SK-N-SH (cell line): ENCODE results near the gene PSMB1. TPM values are rescaled to one million over a fixed set of nuclear protein-coding genes. Genes with fewer than 3 reads are reported as not detected.

Experiments used
- CTCF ChIA-PET: fragments of 300-600, 350-600 bp; formaldehyde crosslinking; extraction: SDS; loops from one replicate; lab custom pipeline; 2021; lab: Yijun Ruan, JAX
- POLR2A ChIA-PET: fragments of 350-600 bp; sonication (Branson Sonifier 250); formaldehyde crosslinking; extraction: SDS; loops from one replicate; lab custom pipeline; 2020; ENCODE audit warnings: antibody characterized with exemption, inconsistent platforms; lab: Yijun Ruan, JAX
- DNase-seq: peaks from one replicate; pipeline ENCODE4 v3.0.0; 2012
- H2AFZ ChIP-seq: fragments of 200-600 bp; sonication (generic); 2 replicates; pipeline ENCODE4 v1.8.1; 2016; ENCODE audit warnings: antibody characterized with exemption, mild to moderate bottlenecking, low read depth
- H3F3A ChIP-seq: fragments of 200-600 bp; sonication (generic); replicated peaks from 2 replicates; pipeline ENCODE3; 2016; ENCODE audit warnings: antibody characterized with exemption, mild to moderate bottlenecking; ENCODE audit not compliant: insufficient read depth
- H3K27ac ChIP-seq, 2 experiments: fragments of 200-500 bp in 1 of 2; fragments of 200-600 bp in 1 of 2; sonication (Bioruptor generic) in 1 of 2; sonication (generic), shearing (Covaris generic) in 1 of 2; 2 replicates each; pipeline versions ENCODE4 v1.5.1 to v1.6.1; 2014 to 2016; ENCODE audit warnings: low read depth in 2 of 2, inconsistent platforms in 1 of 2, low read length in 1 of 2, mild to moderate bottlenecking in 1 of 2, mixed read lengths in 1 of 2
- H3K27me3 ChIP-seq: fragments of 200-600 bp; sonication (generic), shearing (Covaris generic); 2 replicates; pipeline ENCODE4 v1.6.1; 2016; ENCODE audit warnings: mixed run types; ENCODE audit not compliant: insufficient read depth
- H3K36me3 ChIP-seq, 2 experiments: fragments of 200-500 bp in 1 of 2; fragments of 200-600 bp in 1 of 2; sonication (Bioruptor generic) in 1 of 2; sonication (generic) in 1 of 2; replicated peaks in 1 of 2; 2 replicates each; pipeline versions ENCODE3 to v1.5.1; 2014 to 2016; ENCODE audit warnings: low read length in 1 of 2, mild to moderate bottlenecking in 1 of 2; ENCODE audit not compliant: insufficient read depth in 2 of 2, control insufficient read depth in 1 of 2
- H3K4me1 ChIP-seq, 2 experiments: fragments of 200-500 bp in 1 of 2; fragments of 200-600 bp in 1 of 2; sonication (Bioruptor generic) in 1 of 2; sonication (generic), shearing (Covaris generic) in 1 of 2; 2 replicates each; pipeline versions ENCODE4 v1.5.1 to v1.6.1; 2014 to 2016; ENCODE audit warnings: low read depth in 1 of 2, low read length in 1 of 2, mixed run types in 1 of 2; ENCODE audit not compliant: insufficient read depth in 2 of 2, control insufficient read depth in 1 of 2
- H3K4me2 ChIP-seq: fragments of 200-600 bp; sonication (generic), shearing (Covaris generic); 2 replicates; pipeline ENCODE4 v1.6.1; 2017; ENCODE audit warnings: mixed run types
- H3K4me3 ChIP-seq, 2 experiments: fragments of 200-500 bp in 1 of 2; fragments of 200-600 bp in 1 of 2; sonication (Bioruptor generic) in 1 of 2; sonication (generic), shearing (Covaris generic) in 1 of 2; 2 replicates each; pipeline versions ENCODE4 v1.5.1 to v1.8.1; 2014 to 2016; ENCODE audit warnings: low read depth in 2 of 2, inconsistent platforms in 1 of 2, low read length in 1 of 2, mild to moderate bottlenecking in 1 of 2, mixed read lengths in 1 of 2, moderate library complexity in 1 of 2
- H3K79me2 ChIP-seq: fragments of 200-600 bp; sonication (generic); 2 replicates; pipeline ENCODE4 v1.8.1; 2017; ENCODE audit warnings: mild to moderate bottlenecking; ENCODE audit not compliant: insufficient read depth
- H3K9ac ChIP-seq: fragments of 200-600 bp; sonication (generic); 2 replicates; pipeline ENCODE4 v1.6.1; 2017; ENCODE audit warnings: mixed run types
- H3K9me2 ChIP-seq: fragments of 200-600 bp; sonication (generic); 2 replicates; pipeline ENCODE4 v1.6.1; 2017; ENCODE audit warnings: mixed run types
- H3K9me3 ChIP-seq: fragments of 200-600 bp; sonication (generic); 2 replicates; pipeline ENCODE4 v1.6.1; 2017; ENCODE audit warnings: mixed run types, mild to moderate bottlenecking, moderate library complexity
- H4K20me1 ChIP-seq: fragments of 200-600 bp; sonication (generic); 2 replicates; pipeline ENCODE4 v1.6.1; 2017; ENCODE audit warnings: mild to moderate bottlenecking, mixed run types; ENCODE audit not compliant: insufficient read depth
- ELF1 ChIP-seq: IDR thresholded peaks from 2 replicates; pipeline ENCODE4 v1.4.0; 2012
- EZH2phosphoT487 ChIP-seq: fragments of 200-600 bp; sonication (generic); IDR thresholded peaks from 2 replicates; pipeline ENCODE4 v1.6.1; 2017; ENCODE audit warnings: low read depth, mixed run types, mild to moderate bottlenecking, antibody characterized with exemption, moderate library complexity, borderline replicate concordance
- FOXJ3 ChIP-seq: sonication (generic); formaldehyde crosslinking; IDR thresholded peaks from 2 replicates; pipeline ENCODE4 v1.5.1; 2020; ENCODE audit warnings: mild to moderate bottlenecking, missing genetic modification reagents
- IRF3 ChIP-seq: fragments of 150-350 bp; IDR thresholded peaks from 2 replicates; pipeline ENCODE4 v1.6.1; 2016; ENCODE audit warnings: mild to moderate bottlenecking, low read depth, low read length
- MXI1 ChIP-seq: IDR thresholded peaks from 2 replicates; pipeline ENCODE4 v1.6.1; 2012; ENCODE audit warnings: mild to moderate bottlenecking, low read depth, low read length, improper control_type of control experiment
- POLR2AphosphoS5 ChIP-seq: IDR thresholded peaks from 2 replicates; pipeline ENCODE4 v1.6.1; 2012; ENCODE audit warnings: low read depth, low read length
- RCOR1 ChIP-seq: fragments of 150-350 bp; IDR thresholded peaks from 2 replicates; pipeline ENCODE4 v1.6.1; 2017; ENCODE audit warnings: antibody characterized with exemption, low read length
- REST ChIP-seq: IDR thresholded peaks from 2 replicates; pipeline ENCODE4 v1.6.1; 2012; ENCODE audit warnings: mild to moderate bottlenecking, low read depth, low read length, moderate library complexity
- RFX5 ChIP-seq: IDR thresholded peaks from 2 replicates; pipeline ENCODE4 v1.6.1; 2012; ENCODE audit warnings: mild to moderate bottlenecking, improper control_type of control experiment, low read length
- RXRA ChIP-seq: IDR thresholded peaks from 2 replicates; pipeline ENCODE4 v1.4.0; 2012; ENCODE audit warnings: low read depth, mild to moderate bottlenecking, borderline replicate concordance
- SMC3 ChIP-seq: IDR thresholded peaks from 2 replicates; pipeline ENCODE4 v1.6.1; 2012; ENCODE audit warnings: low read depth, low read length, improper control_type of control experiment
- TEAD4 ChIP-seq: IDR thresholded peaks from 2 replicates; pipeline ENCODE4 v1.4.0; 2012; ENCODE audit warnings: mild to moderate bottlenecking, borderline replicate concordance; ENCODE audit not compliant: insufficient read depth
- ZBTB33 ChIP-seq: IDR thresholded peaks from 2 replicates; pipeline ENCODE4 v1.4.0; 2012; ENCODE audit warnings: low read depth, borderline replicate concordance
- WGBS: methylation state at CpG from one replicate; pipeline ENCODE4 v1.1.6; 2017; ENCODE audit warnings: low lambda C conversion rate; 5-methylcytosine and 5-hydroxymethylcytosine counted together
- polyA plus RNA-seq, 3 experiments: library from polyadenylated mRNA; depleted of rRNA; stranded (reverse); fragments of >200 nt; gene quantifications; 2 replicates each; pipeline ENCODE4 v1.2.3, GENCODE V29; 2012
- TF ChIP-seq, protein P1 (sequence below): fragments of 200-600 bp; sonication (generic); IDR thresholded peaks from 2 replicates; pipeline ENCODE4 v1.6.1; 2017; ENCODE audit warnings: antibody characterized with exemption, mild to moderate bottlenecking, moderate library complexity

Gene PSMB1
- polyA plus RNA-seq, 1 of the 3 experiments (the other 2 are of a cell fraction), result 588 TPM

DNA sequence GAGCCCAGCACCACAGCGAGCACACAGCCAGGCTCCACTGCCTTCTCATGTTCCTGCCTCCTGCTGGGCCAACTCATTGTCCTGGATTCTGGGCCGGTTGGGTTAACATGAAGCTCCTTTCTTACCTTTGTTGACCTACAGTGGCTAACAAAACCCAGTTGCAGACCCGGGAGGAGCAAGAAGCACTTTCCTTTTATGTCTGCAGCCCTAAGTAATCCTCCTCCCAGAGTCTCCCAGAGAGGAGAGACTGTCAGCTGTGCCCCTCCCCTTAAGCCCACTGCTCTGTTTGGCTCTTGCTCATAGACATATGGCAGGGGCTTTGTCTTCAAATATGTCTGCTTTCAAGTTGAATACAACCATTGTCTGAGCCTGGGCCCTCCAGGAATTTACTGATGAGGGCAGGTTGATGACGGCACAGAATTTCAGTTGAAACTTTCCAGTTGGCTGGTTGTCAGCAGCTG, 55.2 kb downstream of the PSMB1 start (continued):
- TF ChIP-seq REST, result no peak
- no peak for TF ChIP-seq RCOR1
- TF ChIP-seq MXI1, result no peak

GRCh38 chr6:170493354-170493753, 59.8 kb downstream of the PSMB1 start:
- Histone ChIP-seq H3K79me2 (no peaks in the 10 kb centered on the region), H2AFZ (no peak overlapping the region), H4K20me1 (no peaks in the 10 kb centered on the region), H3K36me3 (no peaks in the 10 kb centered on the region), H3K9ac (no peak overlapping the region), H3K9me2 (no peaks in the 10 kb centered on the region), H3K27me3 (peaks cover 11% of the 10 kb centered on the region; the same call in 1 of the 2 replicates), H3K4me3 (no peak overlapping the region), H3K4me2 (no peak overlapping the region), H3K9me3 (no peaks in the 10 kb centered on the region), H3K27ac (no peak overlapping the region), H3F3A (no peaks in the 10 kb centered on the region), H3K4me1 (no peaks in the 10 kb centered on the region)
- ChIA-PET CTCF (interaction anchor here (1.4 kb wide), 1 partner anchor 24 kb away, joined by 5 read pairs; no protein-coding TSS in a partner anchor), POLR2A (no interaction called here)
- TF ChIP-seq FOXJ3 (CRISPR knock-in tag) (no peak), IRF3 (no peak), RFX5 (no peak), REST (no peak), ZBTB33 (no peak), SMC3 (no peak), EZH2phosphoT487 (no peak), TEAD4 (no peak), RXRA (no peak), ELF1 (no peak), POLR2AphosphoS5 (no peak)
- TF ChIP-seq, protein P1, sequence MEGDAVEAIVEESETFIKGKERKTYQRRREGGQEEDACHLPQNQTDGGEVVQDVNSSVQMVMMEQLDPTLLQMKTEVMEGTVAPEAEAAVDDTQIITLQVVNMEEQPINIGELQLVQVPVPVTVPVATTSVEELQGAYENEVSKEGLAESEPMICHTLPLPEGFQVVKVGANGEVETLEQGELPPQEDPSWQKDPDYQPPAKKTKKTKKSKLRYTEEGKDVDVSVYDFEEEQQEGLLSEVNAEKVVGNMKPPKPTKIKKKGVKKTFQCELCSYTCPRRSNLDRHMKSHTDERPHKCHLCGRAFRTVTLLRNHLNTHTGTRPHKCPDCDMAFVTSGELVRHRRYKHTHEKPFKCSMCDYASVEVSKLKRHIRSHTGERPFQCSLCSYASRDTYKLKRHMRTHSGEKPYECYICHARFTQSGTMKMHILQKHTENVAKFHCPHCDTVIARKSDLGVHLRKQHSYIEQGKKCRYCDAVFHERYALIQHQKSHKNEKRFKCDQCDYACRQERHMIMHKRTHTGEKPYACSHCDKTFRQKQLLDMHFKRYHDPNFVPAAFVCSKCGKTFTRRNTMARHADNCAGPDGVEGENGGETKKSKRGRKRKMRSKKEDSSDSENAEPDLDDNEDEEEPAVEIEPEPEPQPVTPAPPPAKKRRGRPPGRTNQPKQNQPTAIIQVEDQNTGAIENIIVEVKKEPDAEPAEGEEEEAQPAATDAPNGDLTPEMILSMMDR, result no peak
- no peak for DNase-seq
- 42% methylated on average over 2 of the region's 2 CpGs for WGBS
